ENCODE measurements around the gene CCPG1.

DNA sequence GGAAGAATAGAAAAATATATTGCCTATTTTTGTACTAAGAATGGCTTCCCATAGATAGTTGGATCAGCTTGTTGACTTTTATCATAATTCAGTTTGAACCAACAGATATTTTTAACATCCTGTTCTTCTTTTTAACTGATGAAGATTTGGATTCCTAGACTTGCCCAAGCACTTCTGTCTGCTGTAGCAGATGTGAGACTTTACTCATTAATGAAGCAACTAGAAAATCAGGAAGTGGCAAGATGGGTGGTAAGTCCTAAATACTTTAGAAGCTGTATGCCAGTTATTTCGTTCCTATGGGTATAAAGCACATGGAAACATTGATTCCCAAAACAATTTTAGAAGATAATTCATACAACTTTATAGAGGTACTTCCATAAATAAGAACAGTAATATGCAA, 80.8 kb downstream of the CCPG1 start:
- no peak for TF ChIP-seq EZH2phosphoT487 (IDR thresholded peaks at IDR 0.05; ENCODE audit: low read depth)
- TF ChIP-seq, protein P1, sequence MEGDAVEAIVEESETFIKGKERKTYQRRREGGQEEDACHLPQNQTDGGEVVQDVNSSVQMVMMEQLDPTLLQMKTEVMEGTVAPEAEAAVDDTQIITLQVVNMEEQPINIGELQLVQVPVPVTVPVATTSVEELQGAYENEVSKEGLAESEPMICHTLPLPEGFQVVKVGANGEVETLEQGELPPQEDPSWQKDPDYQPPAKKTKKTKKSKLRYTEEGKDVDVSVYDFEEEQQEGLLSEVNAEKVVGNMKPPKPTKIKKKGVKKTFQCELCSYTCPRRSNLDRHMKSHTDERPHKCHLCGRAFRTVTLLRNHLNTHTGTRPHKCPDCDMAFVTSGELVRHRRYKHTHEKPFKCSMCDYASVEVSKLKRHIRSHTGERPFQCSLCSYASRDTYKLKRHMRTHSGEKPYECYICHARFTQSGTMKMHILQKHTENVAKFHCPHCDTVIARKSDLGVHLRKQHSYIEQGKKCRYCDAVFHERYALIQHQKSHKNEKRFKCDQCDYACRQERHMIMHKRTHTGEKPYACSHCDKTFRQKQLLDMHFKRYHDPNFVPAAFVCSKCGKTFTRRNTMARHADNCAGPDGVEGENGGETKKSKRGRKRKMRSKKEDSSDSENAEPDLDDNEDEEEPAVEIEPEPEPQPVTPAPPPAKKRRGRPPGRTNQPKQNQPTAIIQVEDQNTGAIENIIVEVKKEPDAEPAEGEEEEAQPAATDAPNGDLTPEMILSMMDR (IDR thresholded peaks at IDR 0.05; ENCODE audit: low read depth, low read length): no peak

All from OCI-LY3 (cell line).